Testis (tissue), 3 donors: Measurements from ENCODE around the gene MINDY4B. TPM values are rescaled to one million over a fixed set of nuclear protein-coding genes. Genes with fewer than 3 reads are reported as not detected.

ENCODE experiments used
- DNase-seq: peaks from one replicate; pipeline ENCODE4 v3.0.0-alpha.2; 2019
- H3K27ac ChIP-seq, 2 donors: fragments of 200-600 bp; sonication (generic); one replicate each; pipeline ENCODE4 v1.5.1; 2019
- H3K27me3 ChIP-seq: fragments of 200-600 bp; sonication (generic); one replicate; pipeline ENCODE4 v1.5.1; 2019
- H3K36me3 ChIP-seq: fragments of 200-600 bp; sonication (generic); one replicate; pipeline ENCODE4 v1.5.1; 2017; ENCODE audit warnings: low read depth; ENCODE audit errors: missing control alignments
- H3K4me1 ChIP-seq: fragments of 200-600 bp; sonication (generic); one replicate; pipeline ENCODE4 v1.5.1; 2019
- H3K4me3 ChIP-seq, 2 donors: fragments of 200-600 bp; sonication (generic); one replicate each; pipeline ENCODE4 v1.5.1; 2017 to 2019
- H3K9me3 ChIP-seq: fragments of 200-600 bp; sonication (generic); one replicate; pipeline ENCODE4 v1.5.1; 2017
- POLR2A ChIP-seq: fragments of 450-650 bp; IDR thresholded peaks from one replicate; pipeline ENCODE4 v1.6.1; 2017; ENCODE audit warnings: antibody characterized with exemption, mild to moderate bottlenecking, moderate library complexity
- WGBS, 2 donors: methylation state at CpG; one replicate each; pipeline ENCODE4 v1.1.5; 2018; 5-methylcytosine and 5-hydroxymethylcytosine counted together
- intact Hi-C: fragments of 100-400 bp; cut with DNase I; formaldehyde crosslinking; loops from one replicate; pipeline ENCODE4 v1.15.1; 2023; ENCODE audit warnings: low total_unique reads
- polyA plus RNA-seq: library from polyadenylated mRNA; stranded (reverse); fragments of 350-450 nt; fragmentation: Illumina TruSeq; extraction: RNeasy Lipid Tissue Mini Kit (QIAGEN cat#74804); gene quantifications from one replicate; pipeline ENCODE4 v1.2.3, GENCODE V29; 2014; ENCODE audit warnings: low read depth, low replicate concordance; ENCODE audit not compliant: insufficient read depth
- total RNA-seq, 2 donors: library from RNA; depleted of rRNA; stranded (reverse); fragments of >200 nt; gene quantifications; one replicate each; pipeline ENCODE4 v1.2.3, GENCODE V29; 2016
- TF ChIP-seq, protein P1 (sequence below), 3 experiments: fragments of 450-650 bp in 2 of 3; fragments of 200-600 bp in 1 of 3; sonication (generic) in 1 of 3; IDR thresholded peaks; one replicate each; pipeline ENCODE4 v1.5.1; 2016 to 2019; ENCODE audit warnings: antibody characterized with exemption in 3 of 3, mild to moderate bottlenecking in 2 of 3, moderate library complexity in 1 of 3

MINDY4B gene
- total and polyA plus RNA-seq, 3 donors from 2014 or later = not detected

DNA sequence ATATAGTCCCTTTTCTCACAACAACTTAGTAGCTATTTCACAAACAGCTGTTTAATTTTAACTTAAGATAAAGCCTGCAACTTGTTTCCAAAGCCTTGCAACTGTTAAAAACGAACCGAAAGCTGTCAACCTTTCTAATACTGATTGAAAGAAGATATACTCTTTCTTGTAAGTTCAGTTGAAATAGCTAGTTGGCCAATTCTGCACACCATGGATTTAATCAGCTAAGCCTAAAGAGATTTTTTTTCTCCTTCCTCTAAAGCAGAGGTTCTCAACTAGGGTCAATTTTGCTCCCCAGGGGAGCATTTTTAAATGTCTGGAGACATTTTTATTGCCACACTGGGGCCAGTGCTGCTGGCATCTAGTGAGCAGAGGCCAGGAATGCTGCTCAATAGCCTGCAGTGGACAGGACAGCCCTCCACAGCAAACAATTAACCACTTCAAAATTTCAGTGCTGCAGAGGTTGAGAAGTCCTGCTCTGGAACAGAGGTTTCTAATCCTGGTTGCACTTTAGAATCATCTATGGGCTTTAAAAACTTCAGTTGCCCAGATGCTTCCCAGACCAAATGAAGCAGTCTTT is 26.2 kb downstream of the MINDY4B start:
- 27 to 33% methylated on average over 2 of the region's 2 CpGs for WGBS, 2 donors
- intact Hi-C loops = no loop called here
- Histone ChIP-seq H3K27ac (no peak overlapping the region), H3K36me3 (no peaks in the 10 kb centered on the region), H3K9me3 (no peaks in the 10 kb centered on the region), H3K4me1 (peaks cover 3% of the 10 kb centered on the region), H3K27me3 (no peaks in the 10 kb centered on the region), H3K4me3 (no peak overlapping the region)
- DNase-seq = no peak
- TF ChIP-seq POLR2A = no peak
- TF ChIP-seq, protein P1, sequence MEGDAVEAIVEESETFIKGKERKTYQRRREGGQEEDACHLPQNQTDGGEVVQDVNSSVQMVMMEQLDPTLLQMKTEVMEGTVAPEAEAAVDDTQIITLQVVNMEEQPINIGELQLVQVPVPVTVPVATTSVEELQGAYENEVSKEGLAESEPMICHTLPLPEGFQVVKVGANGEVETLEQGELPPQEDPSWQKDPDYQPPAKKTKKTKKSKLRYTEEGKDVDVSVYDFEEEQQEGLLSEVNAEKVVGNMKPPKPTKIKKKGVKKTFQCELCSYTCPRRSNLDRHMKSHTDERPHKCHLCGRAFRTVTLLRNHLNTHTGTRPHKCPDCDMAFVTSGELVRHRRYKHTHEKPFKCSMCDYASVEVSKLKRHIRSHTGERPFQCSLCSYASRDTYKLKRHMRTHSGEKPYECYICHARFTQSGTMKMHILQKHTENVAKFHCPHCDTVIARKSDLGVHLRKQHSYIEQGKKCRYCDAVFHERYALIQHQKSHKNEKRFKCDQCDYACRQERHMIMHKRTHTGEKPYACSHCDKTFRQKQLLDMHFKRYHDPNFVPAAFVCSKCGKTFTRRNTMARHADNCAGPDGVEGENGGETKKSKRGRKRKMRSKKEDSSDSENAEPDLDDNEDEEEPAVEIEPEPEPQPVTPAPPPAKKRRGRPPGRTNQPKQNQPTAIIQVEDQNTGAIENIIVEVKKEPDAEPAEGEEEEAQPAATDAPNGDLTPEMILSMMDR (IDR thresholded peaks at IDR 0.05) = no peak

DNA sequence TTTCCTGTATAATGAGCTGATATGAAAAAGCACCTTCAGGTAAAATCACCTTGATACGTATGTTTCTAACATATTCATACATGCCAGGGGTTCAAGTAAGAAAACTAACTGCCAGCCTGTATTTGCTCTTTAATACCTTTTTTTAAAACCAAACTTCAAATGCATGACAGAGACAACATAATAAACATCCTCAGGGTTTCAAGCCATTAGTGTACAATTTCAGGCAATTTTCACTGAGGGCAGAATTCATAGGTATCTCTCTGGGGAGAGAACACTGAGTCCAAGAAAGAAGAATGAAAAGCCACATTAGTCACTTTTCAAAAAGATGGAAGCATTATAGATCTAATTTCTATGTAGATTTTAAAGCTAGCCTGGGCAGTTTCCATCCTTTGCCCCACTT is 26.9 kb downstream of the MINDY4B start:
- WGBS, 2 donors = 91 to 97% methylated on average over 1 of the region's 1 CpG
- no peak overlapping the region for H3K27ac ChIP-seq

DNA sequence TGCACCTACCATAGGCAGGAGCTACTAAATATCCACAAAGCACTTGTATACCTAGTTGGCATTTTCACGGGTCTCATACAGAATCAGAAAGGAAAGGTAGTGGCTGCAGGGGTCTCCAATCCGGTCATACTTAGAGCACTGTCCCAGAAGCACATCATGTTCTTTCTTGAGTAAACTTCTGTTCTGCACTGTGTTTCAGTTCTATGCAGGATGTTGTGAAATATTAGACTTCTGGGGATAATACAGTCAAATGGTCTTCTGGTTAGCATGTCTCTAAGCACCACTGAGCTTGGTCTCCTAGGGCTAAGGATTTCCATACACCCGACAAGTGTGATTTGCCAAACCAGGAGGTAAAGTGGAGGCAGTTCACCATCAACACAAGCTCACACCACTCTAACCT is 27.9 kb downstream of the MINDY4B start:
- no peak for TF ChIP-seq POLR2A
- TF ChIP-seq, protein P1 (IDR thresholded peaks at IDR 0.05) = no peak
- H3K9me3 ChIP-seq = no peaks in the 10 kb centered on the region
- no peaks in the 10 kb centered on the region for H3K36me3 ChIP-seq
- H3K27ac ChIP-seq = no peak overlapping the region
- WGBS, 2 donors = 66 to 79% methylated on average over 3 of the region's 3 CpGs
- peaks cover 3% of the 10 kb centered on the region for H3K4me1 ChIP-seq
- no peak overlapping the region for H3K4me3 ChIP-seq
- no peak for DNase-seq
- no peaks in the 10 kb centered on the region for H3K27me3 ChIP-seq
- intact Hi-C loops = no loop called here

More for the DNA sequence above, 26.9 kb downstream of the MINDY4B start:
- Histone ChIP-seq H3K4me1 (peaks cover 3% of the 10 kb centered on the region), H3K4me3 (no peak overlapping the region), H3K27me3 (no peaks in the 10 kb centered on the region), H3K36me3 (no peaks in the 10 kb centered on the region), H3K9me3 (no peaks in the 10 kb centered on the region)
- DNase-seq = no peak
- TF ChIP-seq, protein P1 (IDR thresholded peaks at IDR 0.05) = no peak
- TF ChIP-seq POLR2A = no peak
- intact Hi-C loops = no loop called here

DNA sequence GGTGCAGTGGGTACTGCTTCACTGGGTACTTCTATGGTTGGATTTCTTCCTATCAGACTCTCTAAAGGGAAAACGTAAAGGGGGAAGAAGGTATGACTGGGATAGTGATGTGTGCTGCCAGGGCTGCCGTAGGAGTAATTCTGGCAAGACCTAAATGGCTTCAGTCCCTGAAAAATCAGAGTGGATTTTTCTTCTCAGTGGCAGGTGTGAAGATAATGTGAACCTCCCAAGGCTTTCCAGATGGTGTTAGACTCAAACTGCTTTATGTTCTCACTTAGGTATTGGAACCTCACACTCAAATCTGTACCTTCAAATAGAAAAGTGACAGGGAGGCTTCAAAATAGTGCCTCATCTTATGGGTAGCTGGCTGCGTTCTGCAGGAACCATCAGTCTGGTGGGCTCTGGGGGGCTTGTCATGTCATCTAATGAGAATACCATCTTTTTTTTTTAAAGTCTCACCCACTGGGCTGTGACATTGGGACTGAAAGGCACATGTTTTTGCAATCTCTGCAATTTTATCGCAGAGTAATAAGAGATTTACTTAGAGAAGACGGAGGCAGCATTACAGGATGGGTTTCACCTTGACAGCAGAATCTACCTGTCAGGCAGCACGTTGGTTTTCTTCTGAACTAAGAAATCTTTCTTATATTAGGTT is 28.5 kb downstream of the MINDY4B start:
- TF ChIP-seq POLR2A = no peak
- TF ChIP-seq, protein P1 (IDR thresholded peaks at IDR 0.05) = no peak
- Histone ChIP-seq H3K27me3 (no peaks in the 10 kb centered on the region), H3K9me3 (no peaks in the 10 kb centered on the region), H3K4me3 (no peak overlapping the region), H3K27ac (no peak overlapping the region), H3K4me1 (peaks cover 3% of the 10 kb centered on the region), H3K36me3 (no peaks in the 10 kb centered on the region)
- 86 to 92% methylated on average over 6 of the region's 6 CpGs for WGBS, 2 donors
- no peak for DNase-seq
- intact Hi-C loops = no loop called here

DNA sequence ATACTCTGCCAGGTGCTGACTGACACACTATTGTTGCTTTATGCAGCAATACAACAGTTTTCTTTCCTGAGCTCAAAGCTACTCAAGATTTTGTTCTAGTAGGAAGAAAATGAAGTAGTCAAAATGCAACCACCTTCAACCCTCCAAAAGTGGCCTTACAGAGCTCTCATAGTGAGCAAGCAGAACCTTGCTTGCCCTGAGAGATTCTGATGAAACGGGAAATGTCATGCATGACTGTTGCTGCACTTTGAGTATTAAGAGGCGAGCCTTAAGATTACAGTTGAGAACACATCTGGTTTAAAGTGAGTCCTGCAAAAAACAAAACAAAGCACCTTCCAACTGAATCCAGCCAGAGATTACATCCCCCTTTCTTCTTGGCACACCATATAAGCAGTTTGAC is 29.7 kb downstream of the MINDY4B start:
- no peak for DNase-seq
- no peaks in the 10 kb centered on the region for H3K9me3 ChIP-seq
- no peak overlapping the region for H3K27ac ChIP-seq
- peaks cover 3% of the 10 kb centered on the region for H3K4me1 ChIP-seq
- intact Hi-C loops = no loop called here
- no peaks in the 10 kb centered on the region for H3K27me3 ChIP-seq
- 80 to 85% methylated on average over 2 of the region's 2 CpGs for WGBS, 2 donors
- H3K36me3 ChIP-seq = no peaks in the 10 kb centered on the region
- no peak overlapping the region for H3K4me3 ChIP-seq
- TF ChIP-seq, protein P1 (IDR thresholded peaks at IDR 0.05) = no peak
- no peak for TF ChIP-seq POLR2A
